Esophagus squamous epithelium (tissue), 5 donors: ENCODE data around the gene FAM53B. TPM values are rescaled to one million over a fixed set of nuclear protein-coding genes. Genes with fewer than 3 reads are reported as not detected.
A peak's percentile ranks its signal among the peaks of the same experiment; 100 is the strongest.
"Not testable (repeated sequence)": the region's sequence is repeated elsewhere in the genome, so short reads cannot be mapped to it uniquely, and the experiment has no call there.

Experiments used
- DNase-seq: peaks from one replicate; lab custom pipeline; 2025; lab: John Stamatoyannopoulos, UW
- H3K27ac ChIP-seq, 4 donors: fragments of 200-600 bp; sonication (generic); one replicate each; pipeline ENCODE4 v1.5.1; 2016 to 2019; ENCODE audit warnings: mild to moderate bottlenecking in 1 of 4
- H3K27me3 ChIP-seq, 4 donors: fragments of 200-600 bp; sonication (generic); 1 replicate in 3 of 4; 2 replicates in 1 of 4; pipeline versions ENCODE4 v1.5.1 to v1.6.0; 2017 to 2021; ENCODE audit warnings: antibody characterized with exemption in 1 of 4
- H3K36me3 ChIP-seq, 3 donors: fragments of 200-600 bp; sonication (generic); one replicate each; pipeline ENCODE4 v1.5.1; 2016 to 2019
- H3K4me1 ChIP-seq, 3 donors: fragments of 200-600 bp; sonication (generic); one replicate each; pipeline ENCODE4 v1.5.1; 2017 to 2019
- H3K4me3 ChIP-seq, 4 donors: fragments of 200-600 bp; sonication (generic); 1 replicate in 3 of 4; 2 replicates in 1 of 4; pipeline ENCODE4 v1.5.1; 2016 to 2019; ENCODE audit warnings: mild to moderate bottlenecking in 2 of 4, moderate library complexity in 1 of 4
- H3K9me3 ChIP-seq, 3 donors: fragments of 200-600 bp; sonication (generic); one replicate each; pipeline ENCODE4 v1.5.1; 2016 to 2019
- POLR2A ChIP-seq, 4 donors: fragments of 450-650 bp; IDR thresholded peaks; one replicate each; pipeline ENCODE4 v1.6.1; 2017; ENCODE audit warnings: antibody characterized with exemption in 4 of 4, mild to moderate bottlenecking in 4 of 4, moderate library complexity in 3 of 4
- WGBS, 2 donors: methylation state at CpG; one replicate each; pipeline ENCODE4 v1.1.5; 2018; 5-methylcytosine and 5-hydroxymethylcytosine counted together
- intact Hi-C: fragments of 100-400 bp; cut with DNase I; formaldehyde crosslinking; loops from one replicate; pipeline ENCODE4 v1.15.0; 2022
- total RNA-seq, 4 donors: library from RNA; depleted of rRNA; stranded (reverse); fragments of >200 nt; gene quantifications; one replicate each; pipeline ENCODE4 v1.1.0, GENCODE V29; 2016
- TF ChIP-seq, protein P1 (sequence below), 6 experiments: fragments of 450-650 bp in 4 of 6; fragments of 200-600 bp in 2 of 6; sonication (generic) in 2 of 6; IDR thresholded peaks; one replicate each; pipeline ENCODE4 v1.5.1; 2016 to 2019; ENCODE audit warnings: antibody characterized with exemption in 6 of 6, mild to moderate bottlenecking in 4 of 6, moderate library complexity in 4 of 6
- donor health status: DM: yes; HTN: yes; CAD: no.

Gene FAM53B
- total RNA-seq, 4 donors from 2014 or later, result 27.4 to 54.2 (median 31.5) TPM

DNA sequence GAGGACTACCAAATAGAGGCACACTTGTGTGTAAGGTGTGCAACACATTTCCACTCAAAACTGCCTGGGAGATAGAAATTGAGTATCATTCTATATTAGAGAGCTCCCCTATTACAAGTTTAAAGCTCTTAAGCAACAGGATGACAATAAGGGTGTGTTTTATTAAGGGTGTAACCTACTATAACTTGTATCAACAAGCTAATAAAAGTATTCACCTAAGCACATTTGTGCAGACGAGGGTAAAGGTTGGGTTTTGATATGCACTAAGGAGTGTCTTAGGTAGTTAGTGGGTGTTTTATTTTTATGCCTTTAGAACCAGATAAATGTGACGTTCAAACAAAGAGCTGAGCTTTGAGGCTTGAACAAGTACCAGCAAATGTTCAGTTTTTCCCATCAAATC, 2.8 kb upstream of the FAM53B start:
- peak overlapping the region; percentile 90 to 95 (median 93) for H3K27ac ChIP-seq
- H3K27me3 ChIP-seq, result no peaks in the 10 kb centered on the region
- intact Hi-C loops, result loop anchor here (5.0 kb wide), 1 partner anchor 215 kb away; no protein-coding TSS in a partner anchor
- DNase-seq, result no peak
- no peaks in the 10 kb centered on the region for H3K9me3 ChIP-seq
- H3K4me1 ChIP-seq, result peaks cover 34 to 75% (median 39%) of the 10 kb centered on the region in 3 donors
- no peaks in the 10 kb centered on the region for H3K36me3 ChIP-seq
- 38 to 56% methylated on average over 2 of the region's 2 CpGs for WGBS, 2 donors
- no peak for TF ChIP-seq POLR2A (IDR thresholded peaks at IDR 0.05)
- TF ChIP-seq, protein P1, sequence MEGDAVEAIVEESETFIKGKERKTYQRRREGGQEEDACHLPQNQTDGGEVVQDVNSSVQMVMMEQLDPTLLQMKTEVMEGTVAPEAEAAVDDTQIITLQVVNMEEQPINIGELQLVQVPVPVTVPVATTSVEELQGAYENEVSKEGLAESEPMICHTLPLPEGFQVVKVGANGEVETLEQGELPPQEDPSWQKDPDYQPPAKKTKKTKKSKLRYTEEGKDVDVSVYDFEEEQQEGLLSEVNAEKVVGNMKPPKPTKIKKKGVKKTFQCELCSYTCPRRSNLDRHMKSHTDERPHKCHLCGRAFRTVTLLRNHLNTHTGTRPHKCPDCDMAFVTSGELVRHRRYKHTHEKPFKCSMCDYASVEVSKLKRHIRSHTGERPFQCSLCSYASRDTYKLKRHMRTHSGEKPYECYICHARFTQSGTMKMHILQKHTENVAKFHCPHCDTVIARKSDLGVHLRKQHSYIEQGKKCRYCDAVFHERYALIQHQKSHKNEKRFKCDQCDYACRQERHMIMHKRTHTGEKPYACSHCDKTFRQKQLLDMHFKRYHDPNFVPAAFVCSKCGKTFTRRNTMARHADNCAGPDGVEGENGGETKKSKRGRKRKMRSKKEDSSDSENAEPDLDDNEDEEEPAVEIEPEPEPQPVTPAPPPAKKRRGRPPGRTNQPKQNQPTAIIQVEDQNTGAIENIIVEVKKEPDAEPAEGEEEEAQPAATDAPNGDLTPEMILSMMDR (IDR thresholded peaks at IDR 0.05), result no peak
- H3K4me3 ChIP-seq, result no peak overlapping the region

DNA sequence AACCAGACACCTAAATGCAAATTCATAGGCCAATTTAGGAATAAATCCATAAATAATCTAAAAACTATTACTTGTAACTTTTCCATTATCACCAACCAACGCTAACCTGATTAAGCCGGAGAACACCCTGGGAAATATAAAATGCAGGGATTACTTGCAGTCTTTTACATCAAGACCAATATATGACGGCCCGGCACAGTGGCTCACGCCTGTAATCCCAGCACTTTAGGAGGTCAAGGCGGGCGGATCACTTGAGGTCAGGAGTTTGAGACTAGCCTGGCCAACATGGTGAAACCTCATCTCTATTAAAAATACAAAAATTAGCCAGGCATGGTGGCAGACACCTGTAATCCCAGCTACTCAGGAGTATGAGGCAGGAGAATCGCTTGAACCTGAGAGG, 2.3 kb upstream of the FAM53B start:
- Histone ChIP-seq H3K27ac (peak overlapping the region; percentile 90 to 95 (median 93)), H3K4me1 (peaks cover 39 to 81% (median 45%) of the 10 kb centered on the region in 3 donors)
- 74 to 92% methylated on average over 8 of the region's 8 CpGs for WGBS, 2 donors
- H3K4me3 ChIP-seq, DNase-seq, H3K9me3 ChIP-seq, H3K36me3 ChIP-seq, H3K27me3 ChIP-seq: not testable (repeated sequence)
- intact Hi-C loops, result loop anchor here (5.0 kb wide), 1 partner anchor 214 kb away; no protein-coding TSS in a partner anchor

DNA sequence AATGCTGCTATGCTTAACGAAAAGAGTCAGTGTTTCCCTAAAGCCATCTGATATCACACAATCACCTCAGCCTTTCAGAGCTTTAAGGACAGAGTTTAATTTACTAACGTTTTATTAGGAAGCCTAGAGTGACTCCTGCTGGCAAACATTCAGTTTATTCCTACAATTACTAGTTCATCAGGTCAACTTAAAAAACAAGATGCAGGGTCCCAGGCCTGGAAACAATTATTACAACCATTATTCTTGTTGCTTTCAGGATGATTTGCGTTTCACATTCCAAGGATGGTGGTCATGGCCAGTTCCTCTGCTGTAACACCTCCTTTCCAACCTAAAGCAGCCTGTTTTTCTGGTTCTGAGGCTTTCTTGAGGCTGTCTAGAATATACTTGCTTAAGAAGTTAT, 1.5 kb upstream of the FAM53B start:
- Histone ChIP-seq H3K9me3 (no peaks in the 10 kb centered on the region), H3K27me3 (no peaks in the 10 kb centered on the region), H3K4me3 (no peak overlapping the region), H3K4me1 (peaks cover 45 to 88% (median 52%) of the 10 kb centered on the region in 3 donors), H3K36me3 (no peaks in the 10 kb centered on the region), H3K27ac (peak overlapping the region; percentile 90 to 95 (median 93))
- DNase-seq, result no peak
- WGBS, 2 donors, result 8 to 14% methylated on average over 3 of the region's 3 CpGs
- TF ChIP-seq POLR2A (IDR thresholded peaks at IDR 0.05), result no peak
- TF ChIP-seq, protein P1 (IDR thresholded peaks at IDR 0.05), result peak; percentile 10 to 58 (median 42)
- intact Hi-C loops, result loop anchor here (5.0 kb wide), 1 partner anchor 213 kb away; no protein-coding TSS in a partner anchor

DNA sequence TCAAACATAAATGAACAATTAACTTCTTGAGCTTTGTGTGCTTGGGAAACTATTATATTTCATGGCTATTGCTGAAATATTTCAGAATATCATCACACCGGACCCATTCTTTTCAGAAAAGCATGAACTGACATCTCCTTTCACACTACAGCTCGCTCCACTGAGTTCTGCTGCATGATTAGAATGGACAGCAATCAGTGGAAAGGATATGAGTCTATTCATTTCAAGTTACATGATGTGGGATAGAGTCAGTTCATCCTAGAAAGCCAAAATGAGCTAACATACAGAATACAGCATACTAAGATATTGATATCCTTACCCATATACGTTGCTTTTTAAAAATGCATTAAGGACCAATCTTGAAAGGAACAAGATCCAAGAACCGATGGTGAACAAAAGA, 1.1 kb upstream of the FAM53B start:
- peaks cover 47 to 89% (median 57%) of the 10 kb centered on the region in 3 donors for H3K4me1 ChIP-seq
- no peaks in the 10 kb centered on the region for H3K36me3 ChIP-seq
- DNase-seq, result no peak
- no peak overlapping the region for H3K4me3 ChIP-seq
- intact Hi-C loops, result loop anchor here (5.0 kb wide), 1 partner anchor 213 kb away; no protein-coding TSS in a partner anchor
- H3K27me3 ChIP-seq, result no peaks in the 10 kb centered on the region
- H3K27ac ChIP-seq, result peak overlapping the region; percentile 90 to 95 (median 93)
- no peaks in the 10 kb centered on the region for H3K9me3 ChIP-seq
- 47 to 52% methylated on average over 4 of the region's 4 CpGs for WGBS, 2 donors
- no peak for TF ChIP-seq POLR2A (IDR thresholded peaks at IDR 0.05)
- TF ChIP-seq, protein P1 (IDR thresholded peaks at IDR 0.05), result no peak

DNA sequence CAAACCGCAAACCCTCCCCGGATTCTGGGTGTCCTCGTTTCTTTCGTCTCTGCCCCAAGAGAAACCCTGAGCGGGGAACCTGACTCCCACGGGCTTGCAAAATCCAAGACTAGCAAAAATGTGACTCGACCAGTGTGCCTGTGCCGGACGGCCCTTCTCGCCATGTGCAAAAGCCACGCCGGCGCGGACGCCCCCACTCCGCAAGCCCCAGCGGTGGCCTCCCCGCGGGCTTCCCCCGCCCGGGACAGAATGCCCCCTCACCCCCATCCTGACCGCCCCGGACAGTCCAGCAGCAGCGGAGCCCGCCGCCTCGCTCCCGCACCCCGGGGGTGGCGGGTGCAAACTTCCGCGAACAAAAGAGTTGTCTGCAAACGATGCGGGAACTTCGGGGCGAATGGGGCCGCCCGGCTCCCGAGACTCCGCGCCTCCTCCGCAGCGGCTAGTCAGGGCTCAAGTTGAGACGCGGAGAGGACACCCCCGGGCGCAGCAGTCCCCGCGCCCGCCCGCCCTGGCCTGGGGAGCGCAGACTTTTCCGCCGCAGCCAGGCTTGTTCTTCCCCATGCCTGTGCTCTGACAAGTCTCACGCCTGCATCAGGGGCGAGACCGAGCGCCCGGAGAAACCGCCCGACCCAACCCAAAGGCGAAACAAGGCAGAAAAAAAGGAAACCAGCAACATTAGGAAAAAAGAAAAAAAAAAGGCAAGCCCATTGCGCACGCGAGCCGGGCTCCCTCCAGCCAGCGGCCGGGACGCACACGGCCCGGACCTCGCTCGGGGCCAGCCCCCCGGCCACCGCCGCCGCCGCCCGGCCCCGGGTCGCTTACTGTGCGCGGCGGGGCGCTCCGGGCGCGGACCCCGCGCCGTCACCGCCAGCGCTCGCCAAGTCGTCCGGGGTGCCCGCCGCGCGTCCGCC, 732 bp downstream of the FAM53B start:
- Histone ChIP-seq H3K4me3 (peak overlapping the region; percentile 52 to 89 (median 78)), H3K36me3 (no peaks in the 10 kb centered on the region), H3K9me3 (no peaks in the 10 kb centered on the region), H3K27ac (peak overlapping the region; percentile 93 to 95 (median 94)), H3K27me3 (no peaks in the 10 kb centered on the region), H3K4me1 (peaks cover 55 to 89% (median 75%) of the 10 kb centered on the region in 3 donors)
- no peak for DNase-seq
- 0 to 1% methylated on average over 20 to 25 of the region's 101 CpGs for WGBS, 2 donors
- TF ChIP-seq POLR2A (IDR thresholded peaks at IDR 0.05), result no peak
- TF ChIP-seq, protein P1 (IDR thresholded peaks at IDR 0.05), result no peak
- intact Hi-C loops, result loop anchor here (5.0 kb wide), 1 partner anchor 174 kb away; no protein-coding TSS in a partner anchor
